Measurements from ENCODE around the gene HMSD.

GRCh38 chr18:63930773-63931354 lies 18.2 kb upstream of the HMSD start:
- TF ChIP-seq CTCF (IDR thresholded peaks at IDR 0.05) = no peak
- TF ChIP-seq POLR2A (IDR thresholded peaks at IDR 0.05) = no peak

Measured in suprapubic skin (tissue), 3 donors.